ENCODE data around the gene OTOGL.

GRCh38 chr12:80140005-80140404 is 40.7 kb downstream of the OTOGL start:
- no peak for TF ChIP-seq ZNF174 (tag by site-specific recombination; IDR thresholded peaks at IDR 0.05)
- no peak for TF ChIP-seq CTCF (tag by site-specific recombination; IDR thresholded peaks at IDR 0.05)
- no peak for TF ChIP-seq ZNF302 (tag by site-specific recombination; IDR thresholded peaks at IDR 0.05; ENCODE audit: low read depth)
- no peak for TF ChIP-seq PATZ1 (tag by site-specific recombination; IDR thresholded peaks at IDR 0.05)
- no peak for TF ChIP-seq ZBTB21 (tag by site-specific recombination; IDR thresholded peaks at IDR 0.05)
- no peak for TF ChIP-seq ZBTB8A (tag by site-specific recombination; IDR thresholded peaks at IDR 0.05)
- TF ChIP-seq ZNF292 (tag by site-specific recombination; IDR thresholded peaks at IDR 0.05; ENCODE audit: borderline replicate concordance, low read depth): no peak
- TF ChIP-seq YY1 (tag by site-specific recombination; IDR thresholded peaks at IDR 0.05): no peak
- TF ChIP-seq PRDM1 (tag by site-specific recombination; IDR thresholded peaks at IDR 0.05): no peak
